Nephron (organoid): Measurements from ENCODE around the gene RNF222.
A peak's percentile ranks its signal among the peaks of the same experiment; 100 is the strongest.
"Not testable (repeated sequence)": the region's sequence is repeated elsewhere in the genome, so short reads cannot be mapped to it uniquely, and the experiment has no call there.

Source experiments
- H3K27ac Mint-ChIP-seq, 3 experiments: 2 replicates each; pipeline ENCODE4 v1.8.0; 2020; ENCODE audit warnings: mixed read lengths in 3 of 3, mild to moderate bottlenecking in 2 of 3, moderate library complexity in 1 of 3
- H3K27me3 Mint-ChIP-seq: 2 replicates; pipeline ENCODE4 v1.8.0; 2021; ENCODE audit warnings: low read depth, mild to moderate bottlenecking, moderate library complexity, mixed read lengths
- H3K36me3 Mint-ChIP-seq: 2 replicates; pipeline ENCODE4 v1.8.0; 2020; ENCODE audit warnings: low read depth, mixed read lengths
- H3K4me1 Mint-ChIP-seq: 2 replicates; pipeline ENCODE4 v1.8.0; 2020; ENCODE audit warnings: mixed read lengths
- H3K4me3 Mint-ChIP-seq, 3 experiments: 2 replicates each; pipeline ENCODE4 v1.8.0; 2020; ENCODE audit warnings: mild to moderate bottlenecking in 3 of 3, mixed read lengths in 3 of 3, moderate library complexity in 2 of 3
- H3K9me3 Mint-ChIP-seq: 2 replicates; pipeline ENCODE4 v1.8.0; 2020; ENCODE audit warnings: mixed read lengths
- TF ChIP-seq, protein P1 (sequence below), 3 experiments: fragments of 200-600 bp; sonication (generic); IDR thresholded peaks; one replicate each; pipeline ENCODE4 v1.5.0; 2021; ENCODE audit warnings: antibody characterized with exemption in 3 of 3; ENCODE audit not compliant: unreplicated experiment in 3 of 3

RNF222 gene

GRCh38 chr17:8383143-8383822 lies 14.3 kb downstream of the RNF222 start, which contains the start of gene RPL26:
RPL26 (minus strand) TSS chr17:8383193; CDS start chr17:8382310, 883 bp downstream.
- H3K27me3 Mint-ChIP-seq = no peaks in the 10 kb centered on the region
- H3K4me3 Mint-ChIP-seq = peak within 1 kb of the TSS; percentile 96 to 98 (median 97)
- H3K4me1 Mint-ChIP-seq = peaks cover 41% of the 10 kb centered on the region
- no peaks in the 10 kb centered on the region for H3K9me3 Mint-ChIP-seq
- H3K27ac Mint-ChIP-seq = peak within 1 kb of the TSS; percentile 92 to 99 (median 98)
- TF ChIP-seq, protein P1, sequence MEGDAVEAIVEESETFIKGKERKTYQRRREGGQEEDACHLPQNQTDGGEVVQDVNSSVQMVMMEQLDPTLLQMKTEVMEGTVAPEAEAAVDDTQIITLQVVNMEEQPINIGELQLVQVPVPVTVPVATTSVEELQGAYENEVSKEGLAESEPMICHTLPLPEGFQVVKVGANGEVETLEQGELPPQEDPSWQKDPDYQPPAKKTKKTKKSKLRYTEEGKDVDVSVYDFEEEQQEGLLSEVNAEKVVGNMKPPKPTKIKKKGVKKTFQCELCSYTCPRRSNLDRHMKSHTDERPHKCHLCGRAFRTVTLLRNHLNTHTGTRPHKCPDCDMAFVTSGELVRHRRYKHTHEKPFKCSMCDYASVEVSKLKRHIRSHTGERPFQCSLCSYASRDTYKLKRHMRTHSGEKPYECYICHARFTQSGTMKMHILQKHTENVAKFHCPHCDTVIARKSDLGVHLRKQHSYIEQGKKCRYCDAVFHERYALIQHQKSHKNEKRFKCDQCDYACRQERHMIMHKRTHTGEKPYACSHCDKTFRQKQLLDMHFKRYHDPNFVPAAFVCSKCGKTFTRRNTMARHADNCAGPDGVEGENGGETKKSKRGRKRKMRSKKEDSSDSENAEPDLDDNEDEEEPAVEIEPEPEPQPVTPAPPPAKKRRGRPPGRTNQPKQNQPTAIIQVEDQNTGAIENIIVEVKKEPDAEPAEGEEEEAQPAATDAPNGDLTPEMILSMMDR (IDR thresholded peaks at IDR 0.05; ENCODE audit: unreplicated experiment in 3 of 3) = peak; percentile 99
- H3K36me3 Mint-ChIP-seq = peaks cover 45% of the 10 kb centered on the region

DNA sequence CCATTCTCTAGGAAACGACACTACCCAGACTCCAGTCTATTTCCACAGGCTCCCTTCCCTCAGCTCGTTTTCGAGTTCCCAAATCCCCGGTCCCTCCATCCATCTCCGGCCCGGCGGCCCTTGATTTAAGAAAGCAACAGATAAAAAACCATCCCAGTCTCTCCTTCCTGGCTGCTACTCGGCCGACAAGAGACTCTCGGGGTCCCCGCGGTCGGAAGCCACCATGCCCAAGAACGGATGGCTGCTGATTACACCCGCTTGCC lies 14.8 kb downstream of the RNF222 start:
- TF ChIP-seq, protein P1 (IDR thresholded peaks at IDR 0.05; ENCODE audit: unreplicated experiment in 3 of 3) = no peak
- H3K27me3 Mint-ChIP-seq = no peaks in the 10 kb centered on the region
- H3K4me1 Mint-ChIP-seq = peaks cover 41% of the 10 kb centered on the region
- H3K9me3 Mint-ChIP-seq = no peaks in the 10 kb centered on the region
- H3K36me3 Mint-ChIP-seq = peaks cover 49% of the 10 kb centered on the region
- H3K27ac Mint-ChIP-seq = peak overlapping the region; percentile 92 to 99 (median 98)
- H3K4me3 Mint-ChIP-seq = peak overlapping the region; percentile 96 to 98 (median 97)

DNA sequence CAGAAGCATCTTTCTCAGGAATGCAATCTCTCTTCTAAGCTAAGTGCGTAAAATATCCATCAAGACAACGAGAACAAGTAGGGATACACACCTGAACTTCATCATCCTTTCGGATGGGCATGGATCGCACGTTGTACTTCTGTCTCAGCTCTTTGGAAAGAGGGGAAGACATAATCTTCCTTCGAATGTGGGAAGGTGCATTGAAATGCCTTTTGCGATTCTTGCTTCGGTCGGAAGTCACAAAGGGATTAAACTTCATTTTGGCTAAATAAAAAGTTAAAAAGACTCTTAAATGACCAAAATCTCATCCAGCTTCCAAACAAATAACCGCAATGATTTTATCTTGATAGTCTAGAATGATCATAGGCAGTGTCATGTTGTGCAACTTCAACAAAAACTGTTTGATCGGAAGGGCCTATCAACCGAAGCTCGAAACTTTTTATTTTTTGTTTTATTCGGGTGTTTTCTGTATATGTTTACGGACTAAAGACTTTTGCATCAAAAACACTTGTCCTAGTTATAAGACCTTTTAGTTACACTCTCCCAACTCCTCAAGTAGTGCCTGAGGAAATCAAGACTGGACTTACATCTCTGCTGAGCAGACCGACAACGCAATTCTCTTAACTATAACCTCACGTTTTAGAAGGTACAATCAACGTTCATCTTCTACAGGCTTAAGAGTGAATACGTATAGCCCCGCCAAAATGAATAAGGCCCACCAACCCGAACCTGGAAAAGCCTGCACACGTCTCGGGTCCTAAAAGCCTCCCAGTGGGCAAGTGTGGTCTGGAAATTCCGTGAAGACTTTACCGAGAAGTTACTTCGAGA lies 15.4 kb downstream of the RNF222 start:
- TF ChIP-seq, protein P1 (IDR thresholded peaks at IDR 0.05; ENCODE audit: unreplicated experiment in 3 of 3) = no peak
- H3K36me3 Mint-ChIP-seq = peaks cover 55% of the 10 kb centered on the region
- no peaks in the 10 kb centered on the region for H3K27me3 Mint-ChIP-seq
- H3K9me3 Mint-ChIP-seq = no peaks in the 10 kb centered on the region
- peak overlapping the region; percentile 92 to 99 (median 98) for H3K27ac Mint-ChIP-seq
- H3K4me3 Mint-ChIP-seq = peak overlapping the region; percentile 96 to 98 (median 97)
- peaks cover 45% of the 10 kb centered on the region for H3K4me1 Mint-ChIP-seq

- no peak overlapping the region for H3K27ac Mint-ChIP-seq
- H3K36me3 Mint-ChIP-seq = peaks cover 70% of the 10 kb centered on the region
- H3K9me3 Mint-ChIP-seq = no peaks in the 10 kb centered on the region
- no peaks in the 10 kb centered on the region for H3K27me3 Mint-ChIP-seq
- TF ChIP-seq, protein P1 (IDR thresholded peaks at IDR 0.05; ENCODE audit: unreplicated experiment in 3 of 3) = no peak
- H3K4me3 Mint-ChIP-seq = peak overlapping the region; percentile 59 to 98 (median 96)
- H3K4me1 Mint-ChIP-seq = peaks cover 53% of the 10 kb centered on the region
Measured at GRCh38 chr17:8380049-8380448, 17.6 kb downstream of the RNF222 start.

GRCh38 chr17:8378117-8378516 lies 19.5 kb downstream of the RNF222 start:
- Mint-ChIP-seq H3K27ac (peak overlapping the region in 2 of 3 experiments; percentile 13 to 82), H3K4me1 (peaks cover 43% of the 10 kb centered on the region), H3K4me3 (peak overlapping the region; percentile 68 to 86 (median 80)), H3K36me3 (peaks cover 69% of the 10 kb centered on the region)
- H3K9me3 Mint-ChIP-seq, H3K27me3 Mint-ChIP-seq: not testable (repeated sequence)

DNA sequence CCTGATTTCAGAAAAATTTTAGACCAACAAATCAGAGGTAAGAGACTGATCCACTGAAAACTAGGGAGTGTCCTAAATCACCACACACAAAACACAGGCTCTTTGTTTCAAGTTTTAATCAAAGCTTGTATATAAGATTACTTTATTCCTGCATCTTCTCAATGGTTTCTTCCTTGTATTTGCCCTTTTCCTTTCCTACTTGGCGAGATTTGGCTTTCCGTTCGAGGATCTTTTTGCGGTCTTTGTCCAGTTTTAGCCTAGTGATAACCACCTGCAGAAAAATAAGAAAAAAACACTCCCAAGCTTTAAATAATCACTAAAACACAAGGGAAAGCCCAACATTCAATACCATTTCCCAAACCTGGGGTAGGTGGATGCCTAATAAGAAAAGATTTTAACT lies 20.2 kb downstream of the RNF222 start:
- peaks cover 36% of the 10 kb centered on the region for H3K4me1 Mint-ChIP-seq
- no peaks in the 10 kb centered on the region for H3K9me3 Mint-ChIP-seq
- TF ChIP-seq, protein P1 (IDR thresholded peaks at IDR 0.05; ENCODE audit: unreplicated experiment in 3 of 3) = no peak
- no peaks in the 10 kb centered on the region for H3K27me3 Mint-ChIP-seq
- H3K27ac Mint-ChIP-seq = peak overlapping the region; percentile 82 to 90 (median 89)
- peaks cover 62% of the 10 kb centered on the region for H3K36me3 Mint-ChIP-seq
- H3K4me3 Mint-ChIP-seq = peak overlapping the region; percentile 80 to 88 (median 86)
